Occipital lobe (tissue), 2 donors: ENCODE measurements around the gene LRP1. TPM values are rescaled to one million over a fixed set of nuclear protein-coding genes. Genes with fewer than 3 reads are reported as not detected.

Experiments used
- DNase-seq: peaks from one replicate; lab custom pipeline; 2025; lab: John Stamatoyannopoulos, UW
- total RNA-seq: library from RNA; depleted of rRNA; stranded (reverse); fragments of >200 nt; gene quantifications from one replicate; pipeline ENCODE4 v1.2.3, GENCODE V29; 2014

LRP1 gene
- total RNA-seq, 1 donor from 2014 or later, result 65.4 TPM

- no peak for DNase-seq
These were observed 64.6 kb downstream of the LRP1 start for GRCh38 chr12:57192920-57193319.

GRCh38 chr12:57193706-57194245, 65.5 kb downstream of the LRP1 start:
- no peak for DNase-seq

GRCh38 chr12:57194253-57194652, 66.0 kb downstream of the LRP1 start:
- DNase-seq, result no peak

- peak; percentile 14 for DNase-seq
These were observed 66.9 kb downstream of the LRP1 start for GRCh38 chr12:57195186-57195585.

GRCh38 chr12:57195611-57196371, 67.5 kb downstream of the LRP1 start:
- DNase-seq, result peak; percentile 25

GRCh38 chr12:57196439-57196838, 68.2 kb downstream of the LRP1 start:
- peak; percentile 30 for DNase-seq

GRCh38 chr12:57196956-57197355, 68.7 kb downstream of the LRP1 start:
- DNase-seq, result no peak

- no peak for DNase-seq
These were observed 70.0 kb downstream of the LRP1 start for GRCh38 chr12:57198329-57198728.

DNA sequence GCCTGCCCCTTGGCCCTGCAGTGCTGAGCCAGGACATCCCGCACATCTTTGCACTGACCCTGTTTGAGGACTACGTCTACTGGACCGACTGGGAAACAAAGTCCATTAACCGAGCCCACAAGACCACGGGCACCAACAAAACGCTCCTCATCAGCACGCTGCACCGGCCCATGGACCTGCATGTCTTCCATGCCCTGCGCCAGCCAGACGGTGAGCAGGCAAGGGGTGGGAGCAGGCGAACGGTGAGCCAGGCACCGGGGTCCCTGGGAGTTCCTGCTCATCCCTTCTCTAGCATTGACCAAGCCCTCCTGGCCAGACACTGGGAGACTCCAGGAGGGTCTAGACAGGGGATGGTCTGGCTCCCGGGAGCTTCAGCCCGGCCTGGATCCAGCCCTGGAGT, 70.9 kb downstream of the LRP1 start:
- no peak for DNase-seq

GRCh38 chr12:57200497-57200896, 72.2 kb downstream of the LRP1 start:
- DNase-seq, result no peak

DNA sequence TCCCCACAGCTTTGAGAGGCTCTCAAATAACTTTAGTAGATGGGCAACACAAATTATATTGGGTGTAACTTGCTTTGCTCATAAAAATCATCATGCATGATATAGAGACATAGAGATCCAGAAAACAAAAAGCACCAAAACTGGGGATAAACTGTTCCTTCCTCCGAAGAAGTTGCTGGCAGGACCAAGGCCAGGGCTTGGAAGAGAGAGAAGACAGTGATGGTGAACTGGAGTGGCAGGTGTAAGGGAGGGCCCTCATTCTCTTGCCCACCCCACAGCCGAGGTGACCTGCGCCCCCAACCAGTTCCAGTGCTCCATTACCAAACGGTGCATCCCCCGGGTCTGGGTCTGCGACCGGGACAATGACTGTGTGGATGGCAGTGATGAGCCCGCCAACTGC, 72.9 kb downstream of the LRP1 start:
- no peak for DNase-seq

- DNase-seq, result no peak
These were observed 73.3 kb downstream of the LRP1 start for GRCh38 chr12:57201631-57202030.

GRCh38 chr12:57202321-57202720, 74.0 kb downstream of the LRP1 start:
- no peak for DNase-seq

DNA sequence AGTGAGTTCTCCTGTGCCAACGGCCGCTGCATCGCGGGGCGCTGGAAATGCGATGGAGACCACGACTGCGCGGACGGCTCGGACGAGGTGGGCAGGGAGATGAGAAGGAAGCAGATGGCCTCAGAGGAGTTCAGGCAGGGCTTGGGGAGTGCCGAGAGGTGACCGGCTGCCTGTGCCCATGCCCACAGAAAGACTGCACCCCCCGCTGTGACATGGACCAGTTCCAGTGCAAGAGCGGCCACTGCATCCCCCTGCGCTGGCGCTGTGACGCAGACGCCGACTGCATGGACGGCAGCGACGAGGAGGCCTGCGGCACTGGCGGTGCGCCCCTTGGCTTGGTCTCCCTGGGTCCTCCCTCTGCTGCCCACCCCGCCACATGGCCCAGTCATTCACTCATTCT, 74.9 kb downstream of the LRP1 start:
- no peak for DNase-seq

GRCh38 chr12:57203791-57204190, 75.5 kb downstream of the LRP1 start:
- DNase-seq, result no peak

GRCh38 chr12:57204454-57204853, 76.2 kb downstream of the LRP1 start:
- no peak for DNase-seq

DNA sequence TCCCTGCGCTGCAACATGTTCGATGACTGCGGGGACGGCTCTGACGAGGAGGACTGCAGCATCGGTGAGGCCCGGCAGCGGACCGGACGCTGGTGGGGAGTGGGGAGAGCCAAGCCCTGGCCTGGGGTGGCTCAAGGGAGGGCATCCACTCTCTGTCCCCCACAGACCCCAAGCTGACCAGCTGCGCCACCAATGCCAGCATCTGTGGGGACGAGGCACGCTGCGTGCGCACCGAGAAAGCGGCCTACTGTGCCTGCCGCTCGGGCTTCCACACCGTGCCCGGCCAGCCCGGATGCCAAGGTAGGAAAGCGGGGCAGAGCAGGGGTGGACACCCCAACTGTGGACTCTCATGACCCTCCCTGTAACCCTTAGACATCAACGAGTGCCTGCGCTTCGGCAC, 76.9 kb downstream of the LRP1 start:
- no peak for DNase-seq

DNA sequence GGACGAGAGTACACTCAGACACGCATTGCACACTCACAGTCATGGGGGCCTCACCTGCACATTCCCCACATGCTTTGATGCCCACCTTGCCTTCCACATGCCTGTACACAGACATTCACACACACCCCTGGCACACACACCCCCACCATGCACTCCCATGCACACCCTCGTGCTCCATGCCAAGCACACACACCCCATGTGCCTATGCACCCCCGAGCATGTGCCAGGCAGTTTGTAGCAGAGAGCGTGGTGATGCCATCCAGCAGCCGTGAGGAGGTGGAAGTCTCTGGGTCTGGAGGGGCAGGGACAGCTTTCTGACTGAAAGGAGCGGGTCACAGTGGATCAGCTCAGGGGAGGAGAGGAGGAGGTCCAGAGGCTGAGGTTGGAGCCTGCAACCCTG, 77.6 kb downstream of the LRP1 start:
- DNase-seq, result no peak

- no peak for DNase-seq
These were observed 79.7 kb downstream of the LRP1 start for GRCh38 chr12:57207731-57208630.

DNA sequence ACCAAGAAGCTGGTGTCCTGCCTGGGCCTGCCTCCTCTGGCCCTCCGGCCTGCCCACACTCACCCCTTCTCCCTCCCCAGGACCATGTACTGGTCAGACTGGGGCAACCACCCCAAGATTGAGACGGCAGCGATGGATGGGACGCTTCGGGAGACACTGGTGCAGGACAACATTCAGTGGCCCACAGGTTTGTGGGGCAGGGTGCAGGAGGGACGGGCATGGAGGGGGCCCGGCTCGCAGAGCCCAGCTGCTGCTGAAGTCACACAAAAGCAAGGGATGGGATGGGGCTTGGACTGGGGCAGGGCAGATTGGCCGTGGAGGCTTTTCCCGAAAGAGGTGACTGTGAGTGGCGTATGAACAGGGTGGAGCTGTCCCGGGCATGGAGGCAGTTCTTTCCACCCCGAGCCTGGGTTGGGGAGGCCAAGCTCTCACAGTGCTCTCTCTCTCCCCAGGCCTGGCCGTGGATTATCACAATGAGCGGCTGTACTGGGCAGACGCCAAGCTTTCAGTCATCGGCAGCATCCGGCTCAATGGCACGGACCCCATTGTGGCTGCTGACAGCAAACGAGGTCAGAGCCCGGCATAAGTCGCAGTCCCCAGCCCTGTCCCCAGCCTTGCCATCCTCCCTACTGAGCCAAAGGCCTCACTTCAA, 80.5 kb downstream of the LRP1 start:
- peak; percentile 45 for DNase-seq

DNA sequence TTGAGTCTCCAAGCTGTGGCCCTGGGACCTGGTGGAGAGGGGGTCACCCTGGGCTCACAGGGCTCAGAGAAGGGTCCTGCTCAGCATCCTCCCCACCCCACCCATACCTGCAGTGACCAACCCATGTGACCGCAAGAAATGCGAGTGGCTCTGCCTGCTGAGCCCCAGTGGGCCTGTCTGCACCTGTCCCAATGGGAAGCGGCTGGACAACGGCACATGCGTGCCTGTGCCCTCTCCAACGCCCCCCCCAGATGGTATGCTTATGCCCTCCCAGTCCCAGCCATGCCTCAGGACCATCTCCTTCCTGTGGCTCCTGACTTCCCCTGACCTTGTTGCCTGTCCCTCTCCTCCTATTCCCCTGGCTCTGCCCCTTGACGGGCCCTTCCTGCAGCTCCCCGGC, 81.6 kb downstream of the LRP1 start:
- DNase-seq, result no peak

- DNase-seq, result no peak
These were observed 82.2 kb downstream of the LRP1 start for GRCh38 chr12:57210461-57210860.
